DOHH2 (cell line): ENCODE measurements around the gene KCP.
A peak's percentile ranks its signal among the peaks of the same experiment; 100 is the strongest.

Experiments used
- H3F3A ChIP-seq: fragments of 200-600 bp; sonication (generic), shearing (Covaris generic); 2 replicates; pipeline ENCODE4 v1.6.0; 2016; ENCODE audit warnings: antibody characterized with exemption, mild to moderate bottlenecking; ENCODE audit not compliant: control insufficient read depth, insufficient read depth
- H3K27ac ChIP-seq: fragments of 200-600 bp; sonication (generic); 2 replicates; pipeline ENCODE4 v1.5.1; 2014; ENCODE audit warnings: low read depth, mild to moderate bottlenecking, low read length, moderate library complexity
- H3K27me3 ChIP-seq: fragments of 200-600 bp; sonication (generic); 2 replicates; pipeline ENCODE4 v1.6.1; 2014; ENCODE audit warnings: mild to moderate bottlenecking, low read length, mixed read lengths; ENCODE audit not compliant: control insufficient read depth
- H3K36me3 ChIP-seq: fragments of 200-600 bp; sonication (generic); 2 replicates; pipeline ENCODE4 v1.6.1; 2014; ENCODE audit warnings: mild to moderate bottlenecking, low read length, moderate library complexity, mixed read lengths; ENCODE audit not compliant: control insufficient read depth
- H3K4me1 ChIP-seq: fragments of 200-600 bp; sonication (generic); 2 replicates; pipeline ENCODE4 v1.6.1; 2014; ENCODE audit warnings: mild to moderate bottlenecking, low read length, mixed read lengths; ENCODE audit not compliant: control insufficient read depth
- H3K4me2 ChIP-seq: fragments of 200-600 bp; sonication (generic); 2 replicates; pipeline ENCODE4 v1.6.0; 2014; ENCODE audit warnings: mild to moderate bottlenecking, low read length, moderate library complexity
- H3K4me3 ChIP-seq: fragments of 200-600 bp; sonication (generic); 2 replicates; pipeline ENCODE4 v1.5.1; 2014; ENCODE audit warnings: mild to moderate bottlenecking, low read length, mixed read lengths
- H3K79me2 ChIP-seq: fragments of 200-600 bp; sonication (generic); 2 replicates; pipeline ENCODE4 v1.6.1; 2014; ENCODE audit warnings: mild to moderate bottlenecking, low read length, mixed read lengths; ENCODE audit not compliant: control insufficient read depth
- H3K9me2 ChIP-seq: fragments of 200-600 bp; sonication (generic); replicated peaks from 2 replicates; pipeline ENCODE4 v1.6.1; 2014; ENCODE audit warnings: mild to moderate bottlenecking, low read length, mixed read lengths; ENCODE audit not compliant: control insufficient read depth
- H3K9me3 ChIP-seq: fragments of 200-600 bp; sonication (generic); 2 replicates; pipeline ENCODE4 v1.6.1; 2014; ENCODE audit warnings: antibody characterized with exemption, low read length, mixed read lengths; ENCODE audit not compliant: control insufficient read depth, insufficient read depth
- H4K20me1 ChIP-seq: fragments of 200-600 bp; sonication (generic); 2 replicates; pipeline ENCODE4 v1.6.0; 2014; ENCODE audit warnings: low read depth, mild to moderate bottlenecking, antibody characterized with exemption, low read length, moderate library complexity; ENCODE audit not compliant: control insufficient read depth, insufficient read depth
- CTCF ChIP-seq: fragments of 200-600 bp; sonication (generic); IDR thresholded peaks from one replicate; pipeline ENCODE4 v1.5.1; 2014; ENCODE audit warnings: antibody characterized with exemption, mild to moderate bottlenecking, low read depth, low read length; ENCODE audit not compliant: poor library complexity, severe bottlenecking
- EZH2phosphoT487 ChIP-seq: fragments of 200-600 bp; sonication (generic); IDR thresholded peaks from 2 replicates; pipeline ENCODE4 v1.6.1; 2017; ENCODE audit warnings: borderline replicate concordance, mild to moderate bottlenecking, antibody characterized with exemption, low read length, moderate library complexity, mixed read lengths

KCP gene

DNA sequence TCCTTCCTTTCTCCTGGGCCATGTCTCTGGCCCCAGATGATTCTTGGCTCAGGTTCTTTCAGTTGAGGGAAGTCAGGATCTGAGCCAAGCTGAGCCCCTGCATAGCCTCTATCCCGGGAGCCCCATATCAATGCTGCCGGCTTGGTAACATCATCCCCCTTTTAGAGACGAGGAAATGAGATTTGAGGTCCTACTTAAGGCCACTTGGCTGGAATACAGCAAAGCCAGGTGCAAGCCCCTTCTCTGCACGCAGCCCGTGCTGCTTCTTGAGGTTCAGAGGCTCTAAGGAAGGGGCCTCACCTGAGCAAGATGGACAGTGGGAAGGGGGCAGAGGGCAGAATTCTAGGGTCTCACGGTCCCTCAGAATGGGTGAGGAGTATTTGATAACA, 24.8 kb upstream of the KCP start:
- Histone ChIP-seq H3F3A (peaks cover 13% of the 10 kb centered on the region), H3K79me2 (peaks cover 10% of the 10 kb centered on the region), H3K4me3 (no peak overlapping the region), H3K27ac (no peak overlapping the region), H3K4me2 (no peak overlapping the region), H3K9me2 (no peaks in the 10 kb centered on the region), H3K9me3 (no peaks in the 10 kb centered on the region), H4K20me1 (no peaks in the 10 kb centered on the region), H3K36me3 (no peaks in the 10 kb centered on the region), H3K27me3 (peaks cover 31% of the 10 kb centered on the region), H3K4me1 (peaks cover 50% of the 10 kb centered on the region)
- TF ChIP-seq EZH2phosphoT487 (no peak), CTCF (no peak)

GRCh38 chr7:128934361-128935341, 24.1 kb upstream of the KCP start:
- no peaks in the 10 kb centered on the region for H3K9me3 ChIP-seq
- no peaks in the 10 kb centered on the region for H4K20me1 ChIP-seq
- peaks cover 31% of the 10 kb centered on the region for H3K27me3 ChIP-seq
- peaks cover 43% of the 10 kb centered on the region for H3K4me1 ChIP-seq
- H3K4me3 ChIP-seq: no peak overlapping the region
- TF ChIP-seq EZH2phosphoT487 (no peak), CTCF (no peak)
- peaks cover 10% of the 10 kb centered on the region for H3F3A ChIP-seq
- no peaks in the 10 kb centered on the region for H3K9me2 ChIP-seq
- peaks cover 10% of the 10 kb centered on the region for H3K79me2 ChIP-seq
- no peak overlapping the region for H3K27ac ChIP-seq
- no peaks in the 10 kb centered on the region for H3K36me3 ChIP-seq
- no peak overlapping the region for H3K4me2 ChIP-seq

GRCh38 chr7:128933180-128933891, 22.8 kb upstream of the KCP start:
- Histone ChIP-seq H3K4me2 (peak overlapping the region; percentile 35), H4K20me1 (no peaks in the 10 kb centered on the region), H3K79me2 (peaks cover under 1% of the 10 kb centered on the region), H3K27ac (no peak overlapping the region), H3K4me1 (peaks cover 30% of the 10 kb centered on the region), H3K36me3 (no peaks in the 10 kb centered on the region), H3K9me2 (no peaks in the 10 kb centered on the region), H3F3A (peaks cover 10% of the 10 kb centered on the region), H3K27me3 (peaks cover 27% of the 10 kb centered on the region), H3K4me3 (peak overlapping the region; percentile 3; the same call in 1 of the 2 replicates), H3K9me3 (no peaks in the 10 kb centered on the region)
- TF ChIP-seq EZH2phosphoT487 (no peak), CTCF (no peak)
